HG03469 (cell line): ENCODE measurements around the gene TFG.

Source experiments
- ATAC-seq: cut with Tn5 transposase; IDR thresholded peaks from one replicate; pipeline ENCODE4 v1.9.1; 2021; ENCODE audit warnings: mild to moderate bottlenecking, moderate library complexity, moderate number of reproducible peaks; ENCODE audit not compliant: unreplicated experiment

Gene TFG

GRCh38 chr3:100783619-100784018 lies 74.3 kb downstream of the TFG start:
- ATAC-seq: no peak

GRCh38 chr3:100789579-100789978 lies 80.3 kb downstream of the TFG start:
- no peak for ATAC-seq

- ATAC-seq: peak; percentile 56
Measured at GRCh38 chr3:100796556-100796955, 87.3 kb downstream of the TFG start.

- no peak for ATAC-seq
Measured at GRCh38 chr3:100798012-100798411, 88.7 kb downstream of the TFG start.
